Ureter (tissue), 1 donor: ENCODE data around the gene CDK9. TPM values are rescaled to one million over a fixed set of nuclear protein-coding genes. Genes with fewer than 3 reads are reported as not detected.
A peak's percentile ranks its signal among the peaks of the same experiment; 100 is the strongest.
"Not testable (repeated sequence)": the region's sequence is repeated elsewhere in the genome, so short reads cannot be mapped to it uniquely, and the experiment has no call there.

Experiments
- DNase-seq: peaks from one replicate; pipeline ENCODE4 v3.0.0-alpha.2; 2020; ENCODE audit warnings: low spot score
- total RNA-seq: library from RNA; stranded (reverse); gene quantifications from one replicate; pipeline ENCODE4 v1.2.4, GENCODE V29; 2023
- donor health status: DM: yes; HTN: yes; CAD: no.

Gene CDK9
- total RNA-seq, 1 donor from 2014 or later: 81.0 TPM

DNA sequence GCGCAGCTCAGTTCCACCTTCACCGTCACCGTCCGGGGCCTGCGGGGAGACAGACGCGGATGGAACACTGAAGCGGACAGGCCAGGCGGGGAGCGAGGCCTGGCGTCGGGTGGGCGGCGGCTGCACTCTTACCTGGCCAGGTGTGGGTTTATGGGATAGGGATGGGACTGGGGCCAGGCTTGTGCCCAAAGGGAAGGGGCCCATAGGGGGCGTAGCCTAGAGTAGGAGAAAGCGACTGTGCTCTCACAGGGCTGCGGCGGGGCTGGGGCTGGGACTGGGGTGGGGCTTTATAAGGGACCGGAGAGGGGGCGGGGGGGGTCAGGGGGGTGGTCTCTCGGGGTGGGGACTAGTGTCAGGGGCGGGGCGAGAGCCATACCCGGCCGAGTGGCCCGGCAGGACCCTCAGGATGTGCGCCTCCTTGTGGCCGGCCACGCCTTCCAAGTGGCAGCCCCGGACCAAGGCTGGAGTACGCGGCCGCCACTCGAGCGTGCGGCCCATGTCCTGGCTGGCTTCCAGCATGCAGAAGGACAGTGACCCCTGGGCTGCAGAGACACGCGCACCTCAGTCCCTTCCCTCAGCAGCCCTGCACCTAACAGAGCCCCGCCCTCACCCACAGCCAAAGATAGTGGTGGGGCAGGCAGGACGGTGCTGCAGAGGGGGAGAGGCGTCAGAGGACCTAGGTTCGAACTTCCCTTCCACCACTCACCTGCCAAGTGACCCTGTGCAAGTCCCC lies 39.7 kb downstream of the CDK9 start:
- no peak for DNase-seq

DNA sequence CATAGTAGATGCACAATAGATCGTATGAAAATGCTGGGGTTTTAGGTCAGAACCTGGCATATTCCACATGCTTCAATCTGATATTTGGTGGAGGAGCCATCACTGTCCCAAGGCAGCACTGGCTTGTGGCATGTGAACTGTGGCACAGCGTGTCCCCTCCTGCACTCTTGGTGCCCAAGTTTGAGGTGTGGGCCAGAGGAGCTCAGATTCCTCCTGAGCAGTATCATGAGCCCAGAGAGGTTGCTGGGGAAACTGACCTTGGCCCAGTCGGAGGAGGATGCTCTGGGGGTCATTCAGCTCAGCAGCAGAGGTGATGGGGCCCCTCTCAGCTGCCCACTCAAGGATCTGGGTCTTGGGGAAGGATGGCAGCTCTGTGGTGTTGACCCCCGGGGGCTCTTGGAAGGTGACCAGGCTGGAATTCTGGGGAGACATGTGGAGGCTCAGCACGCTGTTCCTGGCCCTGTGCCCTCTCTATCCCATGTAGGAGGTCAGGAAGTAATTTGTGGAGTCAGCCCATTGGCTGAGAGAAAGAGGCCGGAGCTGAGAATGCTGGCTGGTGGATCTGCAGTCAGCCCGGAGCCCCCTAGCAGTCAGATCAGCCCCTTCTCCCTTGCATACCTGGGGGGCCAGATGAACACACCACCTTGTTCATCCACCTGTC lies 40.5 kb downstream of the CDK9 start:
- no peak for DNase-seq

DNA sequence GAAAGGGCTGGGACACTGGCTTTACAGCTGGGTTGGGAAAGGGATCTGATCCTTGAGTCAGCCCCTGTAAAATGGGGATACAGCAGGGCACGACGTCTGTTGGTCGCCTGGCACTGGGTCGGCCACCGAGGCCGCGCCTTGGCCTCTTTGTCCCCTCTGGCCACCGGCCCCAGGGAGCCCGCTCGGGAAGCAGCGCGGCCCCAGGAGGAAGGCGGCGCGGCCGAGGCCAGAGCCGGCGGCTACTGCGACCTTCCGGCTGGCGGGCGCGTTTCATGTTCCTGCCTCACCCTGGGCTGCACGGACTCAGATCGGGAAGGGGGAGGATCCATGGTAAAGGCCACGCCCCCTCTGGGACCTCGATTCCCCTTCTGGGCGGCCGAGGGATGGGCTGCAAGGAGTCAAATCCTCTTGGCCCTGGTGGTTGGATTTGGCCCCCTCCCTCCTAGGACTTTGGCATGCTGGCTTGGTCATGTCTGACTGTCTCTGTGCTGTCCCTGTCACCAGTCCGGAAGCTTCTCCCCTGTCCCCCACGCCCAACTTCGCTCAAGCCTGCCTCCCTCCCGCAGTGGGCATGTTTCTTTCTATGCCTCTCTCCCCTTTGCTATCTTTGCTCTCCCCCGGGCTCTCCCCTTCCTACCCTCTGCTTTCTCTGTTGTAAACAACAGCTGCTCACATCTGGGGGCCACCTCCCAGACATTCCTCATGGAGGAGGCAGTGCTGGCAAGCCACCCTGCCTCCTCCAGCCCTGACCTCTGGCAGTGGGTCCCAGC lies 42.6 kb downstream of the CDK9 start:
- peak; percentile 88 for DNase-seq

DNA sequence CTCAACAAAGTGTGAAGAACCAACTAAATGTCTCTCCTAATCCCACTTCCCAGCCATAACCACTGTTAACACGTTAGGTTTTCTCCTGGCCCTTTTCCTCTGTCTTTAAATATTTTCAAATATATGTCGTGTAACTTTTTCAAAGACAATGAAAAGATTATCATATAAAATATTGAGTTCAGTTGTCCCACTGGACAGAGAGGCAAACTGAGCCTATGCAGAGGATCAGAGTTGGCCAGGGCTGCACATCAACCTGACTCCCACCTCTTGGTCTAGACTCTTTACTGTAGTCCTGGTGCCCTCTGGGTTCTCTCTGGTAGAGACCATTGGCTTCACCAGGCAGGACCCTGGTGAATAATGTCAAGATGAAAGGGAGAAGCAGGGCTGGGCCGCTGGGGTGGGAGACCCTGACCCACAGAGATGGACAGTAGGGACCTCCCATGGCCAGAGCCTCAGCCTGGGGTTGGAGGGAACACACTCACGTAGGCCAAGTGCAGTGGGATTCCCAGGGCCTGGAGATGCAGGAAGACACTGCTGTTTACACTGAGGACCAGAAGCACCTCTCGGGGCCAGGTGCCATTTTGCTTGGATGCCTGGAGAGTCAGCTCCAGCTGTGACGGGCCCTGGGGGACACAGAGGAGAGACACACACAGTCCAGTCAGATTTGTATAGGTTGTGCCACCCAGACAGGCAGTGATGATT lies 43.5 kb downstream of the CDK9 start:
- no peak for DNase-seq

DNA sequence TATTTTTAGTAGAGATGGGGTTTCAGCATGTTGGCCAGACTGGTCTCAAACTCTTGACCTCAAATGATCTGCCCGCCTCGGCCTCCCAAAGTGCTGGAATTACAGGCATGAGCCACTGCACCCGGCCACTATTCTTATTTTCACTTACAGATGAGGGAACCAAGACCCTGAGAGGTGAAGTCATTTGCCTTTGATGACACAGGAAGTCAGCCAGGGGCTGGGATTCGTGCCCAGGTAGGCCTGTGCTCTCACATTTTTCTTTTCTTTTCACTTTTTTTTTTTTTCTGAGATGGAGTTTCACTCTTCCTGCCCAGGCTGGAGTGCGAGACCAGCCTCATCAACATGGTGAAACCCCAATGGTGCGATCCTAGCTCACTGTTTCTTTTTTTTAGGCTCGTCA lies 46.4 kb downstream of the CDK9 start:
- DNase-seq: no peak

DNA sequence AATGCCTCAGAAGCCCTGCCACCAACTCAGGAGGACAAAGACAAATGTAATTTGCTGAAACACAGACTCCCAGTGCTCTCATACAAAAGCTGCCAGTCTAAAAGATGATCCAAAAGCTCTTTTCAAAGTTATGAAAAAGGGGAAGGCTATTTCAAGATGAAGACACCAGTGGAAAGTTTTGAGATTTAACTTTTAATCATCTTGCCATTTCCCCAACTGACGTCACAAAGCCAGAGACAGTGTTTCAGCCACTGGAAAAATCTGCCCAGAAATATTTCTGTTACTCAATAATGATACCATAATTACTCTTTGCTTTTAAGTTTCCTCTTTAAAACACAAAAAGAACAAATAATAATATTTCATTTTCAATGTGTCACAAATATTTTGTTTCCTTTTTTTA lies 47.7 kb downstream of the CDK9 start:
- no peak for DNase-seq

DNA sequence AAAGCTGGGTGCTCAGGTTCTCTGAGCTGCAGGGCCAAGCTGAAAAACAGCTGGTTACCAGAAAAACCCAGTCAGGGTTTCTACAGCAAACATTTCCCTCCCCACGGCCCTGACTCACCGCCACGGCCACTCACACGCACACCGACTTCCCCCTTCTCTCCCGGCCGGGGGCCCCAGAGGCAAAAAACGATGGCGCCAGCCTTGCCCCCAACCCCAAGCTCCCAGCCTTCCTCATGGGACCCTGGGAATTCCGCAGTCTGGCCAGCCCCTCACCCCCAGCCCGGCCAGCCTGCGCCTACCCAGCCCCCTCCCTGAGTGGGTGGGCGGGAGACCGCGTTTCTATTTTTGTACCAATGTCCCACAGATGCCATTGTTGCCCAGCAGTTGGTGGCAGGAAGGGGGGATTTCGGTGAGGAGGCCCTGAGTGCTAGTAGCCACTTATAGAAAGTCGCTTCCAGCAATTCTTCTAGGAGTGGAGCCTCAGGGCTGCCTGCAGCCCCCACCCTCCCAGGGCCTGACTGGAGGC lies 50.2 kb downstream of the CDK9 start:
- no peak for DNase-seq

DNA sequence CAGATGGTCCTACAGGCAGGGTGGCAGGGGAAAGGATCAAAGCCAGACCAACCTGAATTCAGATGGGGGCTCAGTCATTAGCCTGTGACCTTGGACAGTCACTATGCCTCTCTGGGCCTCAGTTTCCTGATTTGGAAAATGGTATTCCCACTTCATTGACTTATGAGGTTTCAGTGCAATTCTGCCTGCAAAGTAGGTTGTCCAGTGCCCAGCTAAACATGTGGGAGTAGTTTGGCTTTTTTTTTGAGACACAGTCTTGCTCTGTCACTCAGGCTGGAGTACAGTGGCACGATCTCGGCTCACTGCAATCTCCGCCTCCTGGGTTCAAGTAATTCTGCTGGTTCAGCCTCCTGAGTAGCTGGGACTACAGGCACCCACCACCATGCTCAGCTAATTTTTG lies 50.7 kb downstream of the CDK9 start:
- DNase-seq: not testable (repeated sequence)

DNA sequence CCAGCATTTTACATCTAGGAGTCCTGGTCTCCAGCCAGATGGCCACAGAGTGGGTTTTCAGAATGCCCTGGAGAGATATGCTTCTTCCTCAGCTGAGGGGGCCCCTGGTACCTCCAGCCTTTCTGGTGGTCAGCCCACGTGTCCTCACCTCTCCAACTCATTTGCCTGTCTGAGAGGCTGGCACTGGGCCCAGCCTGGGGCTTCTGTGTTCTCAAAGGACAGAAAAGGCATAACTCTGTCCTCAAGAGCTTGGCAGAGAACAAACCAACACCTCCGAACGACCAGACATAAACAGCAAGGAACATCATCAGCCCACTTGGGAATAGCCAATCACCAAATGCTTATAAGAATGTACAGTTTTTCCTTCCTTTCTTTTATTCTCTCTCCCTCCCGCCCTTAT lies 51.5 kb downstream of the CDK9 start:
- DNase-seq: no peak

DNA sequence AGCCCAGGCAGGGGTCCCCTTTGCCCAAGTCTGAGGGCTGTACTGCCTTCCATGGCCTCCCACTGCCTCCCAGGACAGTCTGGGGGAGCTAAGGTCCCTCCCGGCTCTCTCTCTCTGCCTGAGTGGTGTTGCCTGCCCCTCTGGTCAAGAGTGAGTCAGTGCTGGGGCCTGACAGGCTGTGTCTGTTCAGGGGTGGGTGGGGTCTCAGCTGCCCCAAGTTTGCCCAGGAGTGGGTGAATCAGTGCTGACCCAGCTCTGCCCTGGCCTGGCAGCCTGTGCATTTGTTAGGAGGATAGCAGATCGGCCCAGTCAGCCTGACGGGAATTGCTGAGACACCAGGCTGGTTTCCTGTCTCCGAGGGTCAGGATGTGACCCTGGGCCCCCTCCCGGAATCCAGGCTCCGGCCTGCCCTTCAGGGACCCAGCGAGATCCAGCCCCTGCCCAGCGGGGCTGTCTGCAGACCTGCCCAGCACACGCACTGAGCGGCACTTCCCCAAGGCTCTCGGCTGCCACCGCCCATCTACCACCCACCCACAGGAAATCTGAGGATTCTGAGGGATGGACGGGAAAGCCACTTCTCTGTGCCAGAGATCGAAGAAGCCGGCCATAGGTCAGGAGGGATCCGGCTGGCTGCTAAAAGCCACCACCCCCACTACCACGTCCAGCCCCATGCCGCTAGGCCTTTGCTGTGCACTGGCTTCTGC lies 52.7 kb downstream of the CDK9 start:
- DNase-seq: peak; percentile 70

Other genes with a start within 250 kb of the CDK9 start
- gene STXBP1, start 173.8 kb upstream of the CDK9 start, total RNA-seq: 29.8 TPM
- gene CFAP157, start 79.0 kb upstream of the CDK9 start, total RNA-seq: 1.5 TPM
- gene PTRH1, start 70.4 kb upstream of the CDK9 start, total RNA-seq: 12.5 TPM
- gene TTC16, start 70.0 kb upstream of the CDK9 start, total RNA-seq: 0.34 TPM
- 9.9 TPM for gene TOR2A, start 50.7 kb upstream of the CDK9 start, total RNA-seq
- gene SH2D3C, start 7.4 kb upstream of the CDK9 start, total RNA-seq: 15.7 TPM
- gene FPGS, start 16.8 kb downstream of the CDK9 start, total RNA-seq: 115 TPM
- gene ENG, start 68.6 kb downstream of the CDK9 start, total RNA-seq: 83.6 TPM
- gene AK1, start 91.6 kb downstream of the CDK9 start, total RNA-seq: 48.6 TPM
- 48.9 TPM for gene ST6GALNAC6, start 113.6 kb downstream of the CDK9 start, total RNA-seq
- gene ST6GALNAC4, start 131.0 kb downstream of the CDK9 start, total RNA-seq: 25.8 TPM
- gene PIP5KL1, start 144.7 kb downstream of the CDK9 start, total RNA-seq: 3.3 TPM
- gene DPM2, start 151.8 kb downstream of the CDK9 start, total RNA-seq: 41.1 TPM
- gene EEIG1, start 195.0 kb downstream of the CDK9 start, total RNA-seq: 99.6 TPM